NCI-H128 (cell line): ENCODE results near the gene ENO1.

Source experiments
- DNase-seq: peaks from one replicate; lab custom pipeline; 2025; ENCODE audit not compliant: unreplicated experiment; lab: John Stamatoyannopoulos, UW

The ENO1 gene

GRCh38 chr1:8814865-8815264, 63.6 kb downstream of the ENO1 start:
- DNase-seq = no peak

GRCh38 chr1:8813991-8814390, 64.5 kb downstream of the ENO1 start:
- no peak for DNase-seq

- DNase-seq = no peak
Observed at GRCh38 chr1:8813016-8813763, 65.3 kb downstream of the ENO1 start.

- DNase-seq = no peak
Observed at GRCh38 chr1:8812081-8812480, 66.4 kb downstream of the ENO1 start.
